ENCODE measurements around the gene TMEM52B. TPM values are rescaled to one million over a fixed set of nuclear protein-coding genes. Genes with fewer than 3 reads are reported as not detected.

Gene TMEM52B
- total RNA-seq = under 1 TPM in 2 of 6 experiments, not detected in 4; 0.06 TPM
- long read RNA-seq = 0 reads

GRCh38 chr12:10178821-10179220 lies at the start of gene TMEM52B:
TSS of gene TMEM52B (plus strand) at chr12:10179032. CDS start at chr12:10179575, 543 bp downstream.
- H3K36me3 ChIP-seq = no peaks in the 10 kb centered on the region
- intact Hi-C loops (cut with DNase I) = no loop called here
- no peaks in the 10 kb centered on the region for H3K27me3 ChIP-seq
- DNase-seq = no peak
- no peaks in the 10 kb centered on the region for H3K9me3 ChIP-seq
- TF ChIP-seq CTCF (IDR thresholded peaks at IDR 0.05) (no peak), POLR2A (IDR thresholded peaks at IDR 0.05) (no peak)
- no peak within 1 kb of the TSS for H3K4me3 ChIP-seq
- H3K4me1 ChIP-seq = no peaks in the 10 kb centered on the region
- WGBS (ENCODE audit: insufficient coverage, low coverage, low lambda C conversion rate, missing lambda C conversion rate) = 68% methylated on average over 4 of the region's 4 CpGs
- H3K27ac ChIP-seq = no peak within 1 kb of the TSS
- ATAC-seq = no peak

- WGBS (ENCODE audit: insufficient coverage, low coverage, low lambda C conversion rate, missing lambda C conversion rate) = 53% methylated on average over 1 of the region's 1 CpG
- intact Hi-C loops (cut with DNase I) = loop anchor here in 1 of 2 donors (10.0 kb wide), 1 partner anchor 95 kb away; the partner anchor contains the start of gene CLEC9A
- Histone ChIP-seq H3K27ac (peak within 1 kb of the TSS; percentile 10 to 45 (median 41)), H3K4me3 (peak within 1 kb of the TSS; percentile 1 to 20 (median 1)), H3K9me3 (no peaks in the 10 kb centered on the region), H3K4me1 (no peaks in the 10 kb centered on the region), H3K36me3 (no peaks in the 10 kb centered on the region), H3K27me3 (no peaks in the 10 kb centered on the region)
- peak in 3 of 4 donors; percentile 33 to 51 (median 43) for ATAC-seq
- peak; percentile 51 for TF ChIP-seq POLR2A (IDR thresholded peaks at IDR 0.05)
- no peak for TF ChIP-seq CTCF (IDR thresholded peaks at IDR 0.05)
- DNase-seq = no peak
Observed at GRCh38 chr12:10130042-10130441, 48.8 kb upstream of the TMEM52B start, which contains the start of gene CLEC7A. TSS of gene CLEC7A (minus strand) at chr12:10130199. CDS start at chr12:10130082, 117 bp downstream.

- Histone ChIP-seq H3K4me3 (no peak overlapping the region), H3K4me1 (no peaks in the 10 kb centered on the region), H3K36me3 (no peaks in the 10 kb centered on the region), H3K9me3 (no peaks in the 10 kb centered on the region), H3K27me3 (no peaks in the 10 kb centered on the region), H3K27ac (peak overlapping the region in 2 of 3 donors; percentile 34 to 41)
- intact Hi-C loops (cut with DNase I) = loop anchor here in 1 of 2 donors (10.0 kb wide), 1 partner anchor 96 kb away; the partner anchor contains the start of gene CLEC9A
- DNase-seq (no peak), ATAC-seq (peak in 2 of 4 donors; percentile 38 to 40)
- 26% methylated on average over 2 of the region's 2 CpGs for WGBS (ENCODE audit: insufficient coverage, low coverage, low lambda C conversion rate, missing lambda C conversion rate)
- TF ChIP-seq CTCF (IDR thresholded peaks at IDR 0.05) = no peak
Observed at GRCh38 chr12:10131111-10131690, 47.6 kb upstream of the TMEM52B start.

GRCh38 chr12:10132850-10133370 lies 45.9 kb upstream of the TMEM52B start:
- 75% methylated on average over 6 of the region's 6 CpGs for WGBS (ENCODE audit: insufficient coverage, low coverage, low lambda C conversion rate, missing lambda C conversion rate)
- DNase-seq = no peak
- no peaks in the 10 kb centered on the region for H3K27me3 ChIP-seq
- intact Hi-C loops (cut with DNase I) = loop anchor here in 1 of 2 donors (10.0 kb wide), 1 partner anchor 98 kb away; the partner anchor contains the start of gene CLEC9A
- no peaks in the 10 kb centered on the region for H3K4me1 ChIP-seq
- ATAC-seq = no peak
- no peaks in the 10 kb centered on the region for H3K36me3 ChIP-seq
- H3K9me3 ChIP-seq = no peaks in the 10 kb centered on the region
- TF ChIP-seq CTCF (IDR thresholded peaks at IDR 0.05) (no peak), POLR2A (IDR thresholded peaks at IDR 0.05) (no peak)
- H3K4me3 ChIP-seq = no peak overlapping the region
- H3K27ac ChIP-seq = no peak overlapping the region

All from right lobe of liver (tissue), 6 donors.